ENCODE measurements around the gene SLC17A3.

The SLC17A3 gene, protein sequence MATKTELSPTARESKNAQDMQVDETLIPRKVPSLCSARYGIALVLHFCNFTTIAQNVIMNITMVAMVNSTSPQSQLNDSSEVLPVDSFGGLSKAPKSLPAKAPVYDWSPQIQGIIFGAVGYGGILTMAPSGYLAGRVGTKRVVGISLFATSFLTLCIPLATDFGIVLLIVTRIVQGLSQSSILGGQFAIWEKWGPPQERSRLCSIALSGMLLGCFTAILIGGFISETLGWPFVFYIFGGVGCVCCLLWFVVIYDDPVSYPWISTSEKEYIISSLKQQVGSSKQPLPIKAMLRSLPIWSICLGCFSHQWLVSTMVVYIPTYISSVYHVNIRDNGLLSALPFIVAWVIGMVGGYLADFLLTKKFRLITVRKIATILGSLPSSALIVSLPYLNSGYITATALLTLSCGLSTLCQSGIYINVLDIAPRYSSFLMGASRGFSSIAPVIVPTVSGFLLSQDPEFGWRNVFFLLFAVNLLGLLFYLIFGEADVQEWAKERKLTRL

DNA sequence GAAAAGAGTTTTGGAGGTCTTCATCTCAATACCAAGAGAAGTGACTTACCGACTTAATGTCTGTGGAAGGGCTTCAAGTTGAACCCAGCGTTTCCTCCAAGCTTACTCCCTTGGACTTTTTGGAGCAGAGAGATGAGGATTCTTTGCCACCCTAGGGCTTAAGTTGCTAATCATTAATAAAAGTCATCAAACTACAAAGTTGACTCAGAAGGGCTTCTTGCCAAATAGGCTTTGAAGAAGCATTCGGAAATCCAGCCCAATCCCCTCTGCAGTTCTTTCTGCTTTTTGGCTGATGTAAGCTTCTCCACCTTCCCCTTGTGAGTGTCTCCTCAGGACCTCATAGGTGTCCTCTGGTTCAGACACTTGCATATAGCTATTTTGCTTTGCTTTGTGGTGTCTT, at the start of gene SLC17A3:
Gene SLC17A3, minus strand, starts transcription at position 126 of the 400 bp plus-strand sequence. CDS start 5,856 bp downstream, outside the sequence.
- H3K27ac ChIP-seq = no peak within 1 kb of the TSS
- no peak for TF ChIP-seq CTCF (conservative IDR thresholded peaks at IDR 0.05)

DNA sequence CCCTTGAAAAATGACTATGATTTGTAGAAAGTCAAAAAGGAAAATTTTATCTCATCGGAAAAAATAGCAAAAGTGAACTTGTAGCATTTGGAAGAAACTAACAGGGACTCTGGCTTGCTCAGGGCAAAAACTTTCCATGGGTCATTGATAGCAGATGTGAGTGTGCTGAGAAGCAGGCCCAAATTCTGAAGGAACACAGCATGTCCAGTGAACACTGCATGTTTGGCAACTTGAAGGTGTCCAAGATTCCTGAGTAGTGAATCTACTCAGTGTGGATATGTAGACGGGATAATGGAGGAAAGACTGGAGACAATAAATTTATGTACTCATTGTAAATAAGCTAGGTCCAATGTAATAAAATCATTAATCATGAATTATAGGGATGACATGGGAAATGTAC, 48.3 kb upstream of the SLC17A3 start:
- peak overlapping the region; percentile 48 for H3K27ac ChIP-seq
- no peak for TF ChIP-seq CTCF (conservative IDR thresholded peaks at IDR 0.05)

GRCh38 chr6:25921525-25922203, 47.6 kb upstream of the SLC17A3 start:
- no peak for TF ChIP-seq CTCF (conservative IDR thresholded peaks at IDR 0.05)
- peak overlapping the region; percentile 48 for H3K27ac ChIP-seq

DNA sequence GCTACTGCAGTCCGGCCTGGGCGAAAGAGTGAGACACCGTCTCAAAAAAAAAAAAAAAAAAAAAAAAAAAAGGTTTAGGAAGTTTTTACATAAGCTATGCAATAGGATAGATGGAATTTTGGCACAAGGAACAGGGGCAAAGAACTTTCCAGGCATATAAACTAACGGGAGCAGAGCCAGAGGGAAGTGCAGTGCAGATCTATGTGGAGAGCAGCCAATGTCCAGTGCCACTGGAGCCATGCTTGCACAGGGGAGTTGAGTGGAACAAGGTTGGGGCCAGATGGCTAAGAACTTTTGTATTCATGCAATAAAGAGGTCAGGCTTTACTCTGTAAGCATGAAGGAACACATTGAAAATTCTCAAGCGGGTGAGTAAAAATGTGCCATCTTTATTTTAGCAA, 45.6 kb upstream of the SLC17A3 start:
- no peak for TF ChIP-seq CTCF (conservative IDR thresholded peaks at IDR 0.05)
- H3K27ac ChIP-seq = no peak overlapping the region

DNA sequence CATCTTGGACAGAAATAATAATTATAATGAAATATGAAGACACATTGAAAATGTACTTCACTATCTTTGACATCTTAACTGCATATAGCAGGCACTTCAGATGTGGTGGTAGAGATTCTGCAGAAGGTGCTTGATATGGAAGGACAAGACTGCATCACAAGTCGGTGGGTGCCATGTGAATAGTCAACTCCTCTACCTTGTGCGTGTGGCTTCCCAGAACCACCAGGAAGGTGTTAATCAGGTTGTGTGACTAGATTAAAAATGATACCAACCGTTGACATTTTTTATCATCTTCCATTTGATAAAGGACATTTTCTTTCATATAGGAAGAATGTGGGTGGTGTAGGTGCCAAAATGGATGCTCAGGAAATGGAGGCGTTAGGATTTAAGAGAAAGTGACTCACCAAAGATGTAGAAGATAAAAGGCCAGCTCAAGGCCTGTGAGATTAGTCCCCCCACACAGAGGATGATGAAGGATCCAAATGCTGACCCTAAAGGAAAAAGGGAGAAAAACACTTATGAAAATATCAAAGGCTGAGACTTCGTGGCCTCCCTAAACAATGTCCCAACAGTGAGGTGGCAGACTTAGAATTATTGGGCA, 44.1 kb upstream of the SLC17A3 start:
- no peak overlapping the region for H3K27ac ChIP-seq
- no peak for TF ChIP-seq CTCF (conservative IDR thresholded peaks at IDR 0.05)

- no peak for TF ChIP-seq CTCF (conservative IDR thresholded peaks at IDR 0.05)
Measured at GRCh38 chr6:25916789-25917490, 42.9 kb upstream of the SLC17A3 start.

More at GRCh38 chr6:25916789-25917490, 42.9 kb upstream of the SLC17A3 start:
- no peak overlapping the region for H3K27ac ChIP-seq
